ENCODE measurements around the gene NCAPG2. TPM values are rescaled to one million over a fixed set of nuclear protein-coding genes. Genes with fewer than 3 reads are reported as not detected.

The NCAPG2 gene
- polyA plus RNA-seq, 1 experiment, result 19.5 TPM

GRCh38 chr7:158609313-158609974 is 95.2 kb downstream of the NCAPG2 start:
- Histone ChIP-seq H3K27me3 (ENCODE audit: control insufficient read depth, insufficient read depth, low read length) (no peaks in the 10 kb centered on the region), H3K36me3 (ENCODE audit: control insufficient read depth, insufficient read depth, low read length) (no peaks in the 10 kb centered on the region), H3K4me3 (ENCODE audit: low read depth, low read length) (no peak overlapping the region)
- TF ChIP-seq CTCF (IDR thresholded peaks at IDR 0.05; ENCODE audit: insufficient read depth, low read depth, low read length), result no peak
- ChIA-PET CTCF (interaction anchor here (0.6 kb wide), 1 partner anchor 447 kb away, joined by 3 read pairs; no protein-coding TSS in a partner anchor), POLR2A (no interaction called here)
- no peak for DNase-seq (ENCODE audit: low read depth)

DNA sequence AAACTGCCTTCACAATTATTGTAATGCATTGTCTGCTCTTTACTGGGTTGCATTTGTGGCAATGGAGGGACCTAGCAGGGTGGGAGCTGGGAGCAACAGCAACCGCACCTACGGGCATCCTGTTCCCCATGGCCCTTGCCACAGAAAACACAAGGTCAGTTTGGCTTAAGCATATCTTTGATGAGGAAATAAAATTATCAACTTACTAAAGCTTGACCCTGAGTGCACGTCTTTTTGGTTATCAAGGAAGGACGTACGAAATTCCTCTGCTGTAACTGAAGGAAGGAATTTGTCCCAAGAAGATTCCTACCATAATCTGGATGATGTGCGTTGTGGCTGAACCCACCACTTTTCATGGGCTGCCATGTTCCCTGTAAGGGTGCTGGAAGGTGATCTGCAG is 97.0 kb downstream of the NCAPG2 start:
- TF ChIP-seq CTCF (IDR thresholded peaks at IDR 0.05; ENCODE audit: insufficient read depth, low read depth, low read length), result no peak
- Histone ChIP-seq H3K4me3 (ENCODE audit: low read depth, low read length) (no peak overlapping the region), H3K27me3 (ENCODE audit: control insufficient read depth, insufficient read depth, low read length) (no peaks in the 10 kb centered on the region), H3K36me3 (ENCODE audit: control insufficient read depth, insufficient read depth, low read length) (no peaks in the 10 kb centered on the region)
- no peak for DNase-seq (ENCODE audit: low read depth)
- CTCF ChIA-PET, result no interaction called here
- POLR2A ChIA-PET, result no interaction called here

GRCh38 chr7:158606671-158607424 is 97.8 kb downstream of the NCAPG2 start:
- ChIA-PET POLR2A (no interaction called here), CTCF (interaction anchor here (1.6 kb wide), 1 partner anchor 8 kb away, joined by 4 read pairs; no protein-coding TSS in a partner anchor)
- TF ChIP-seq CTCF (IDR thresholded peaks at IDR 0.05; ENCODE audit: insufficient read depth, low read depth, low read length), result no peak

GRCh38 chr7:158606129-158606528 is 98.5 kb downstream of the NCAPG2 start:
- Histone ChIP-seq H3K27me3 (ENCODE audit: control insufficient read depth, insufficient read depth, low read length) (no peaks in the 10 kb centered on the region), H3K36me3 (ENCODE audit: control insufficient read depth, insufficient read depth, low read length) (no peaks in the 10 kb centered on the region), H3K4me3 (ENCODE audit: low read depth, low read length) (no peak overlapping the region)
- ChIA-PET CTCF (interaction anchor here (1.6 kb wide), 1 partner anchor 9 kb away, joined by 4 read pairs; no protein-coding TSS in a partner anchor), POLR2A (no interaction called here)
- DNase-seq (ENCODE audit: low read depth), result no peak
- no peak for TF ChIP-seq CTCF (IDR thresholded peaks at IDR 0.05; ENCODE audit: insufficient read depth, low read depth, low read length)

More at GRCh38 chr7:158606671-158607424, 97.8 kb downstream of the NCAPG2 start:
- Histone ChIP-seq H3K36me3 (ENCODE audit: control insufficient read depth, insufficient read depth, low read length) (no peaks in the 10 kb centered on the region), H3K4me3 (ENCODE audit: low read depth, low read length) (no peak overlapping the region), H3K27me3 (ENCODE audit: control insufficient read depth, insufficient read depth, low read length) (no peaks in the 10 kb centered on the region)
- DNase-seq (ENCODE audit: low read depth), result no peak
